PC-9 (cell line): Measurements from ENCODE around the gene STC2. TPM values are rescaled to one million over a fixed set of nuclear protein-coding genes. Genes with fewer than 3 reads are reported as not detected.

ENCODE experiments used
- BruUV-seq: library from RNA; stranded (reverse); fragments of 400-500 nt; replicated peaks from 2 replicates; lab custom pipeline; 2021; lab: Mats Ljungman, UMichigan
- CTCF ChIA-PET: fragments of 300-600 bp; sonication (Branson Sonifier 250); formaldehyde crosslinking; loops from one replicate; lab custom pipeline; 2022; ENCODE audit warnings: antibody characterized with exemption; lab: Charles Lee
- POLR2A ChIA-PET: fragments of 300-600 bp; sonication (Branson Sonifier 250); formaldehyde crosslinking; loops from one replicate; lab custom pipeline; 2022; ENCODE audit warnings: antibody characterized with exemption; ENCODE audit not compliant: unreplicated experiment; lab: Charles Lee
- DNase-seq, 2 experiments: peaks; one replicate each; pipeline versions ENCODE4 v3.0.0 to v3.0.0-alpha.2; 2015 to 2022; ENCODE audit warnings: mixed read lengths in 1 of 2
- H2AFZ ChIP-seq: fragments of 200-600 bp; sonication (generic); 2 replicates; pipeline ENCODE4 v1.8.1; 2017; ENCODE audit warnings: antibody characterized with exemption
- H3F3A ChIP-seq: fragments of 200-600 bp; sonication (generic); 2 replicates; pipeline ENCODE4 v1.8.1; 2017; ENCODE audit warnings: antibody characterized with exemption, mild to moderate bottlenecking, low read depth; ENCODE audit not compliant: insufficient read depth
- H3K27ac ChIP-seq: fragments of 200-600 bp; sonication (generic); 2 replicates; pipeline ENCODE4 v1.6.1; 2016; ENCODE audit warnings: mixed run types
- H3K27me3 ChIP-seq: fragments of 200-600 bp; sonication (generic); 2 replicates; pipeline ENCODE4 v1.6.1; 2016; ENCODE audit warnings: low read depth, mixed run types; ENCODE audit not compliant: insufficient read depth
- H3K36me3 ChIP-seq: fragments of 200-600 bp; sonication (generic); 2 replicates; pipeline ENCODE4 v1.6.1; 2016; ENCODE audit warnings: low read depth, mixed run types
- H3K4me1 ChIP-seq: fragments of 200-600 bp; sonication (generic); replicated peaks from 2 replicates; pipeline ENCODE4 v1.6.1; 2016; ENCODE audit warnings: mixed run types; ENCODE audit not compliant: insufficient read depth
- H3K4me2 ChIP-seq: fragments of 200-600 bp; sonication (generic); 2 replicates; pipeline ENCODE4 v1.6.1; 2017; ENCODE audit warnings: mixed run types
- H3K4me3 ChIP-seq: fragments of 200-600 bp; sonication (generic); 2 replicates; pipeline ENCODE4 v1.6.1; 2016; ENCODE audit warnings: mixed run types
- H3K79me2 ChIP-seq: fragments of 200-600 bp; sonication (generic); 2 replicates; pipeline ENCODE4 v1.6.1; 2017; ENCODE audit warnings: low read depth, mixed run types
- H3K9me2 ChIP-seq: fragments of 200-600 bp; sonication (generic); 2 replicates; pipeline ENCODE4 v1.8.1; 2017; ENCODE audit warnings: mild to moderate bottlenecking; ENCODE audit not compliant: insufficient read depth
- H3K9me3 ChIP-seq: fragments of 200-600 bp; sonication (generic); 2 replicates; pipeline ENCODE4 v1.8.1; 2016; ENCODE audit warnings: low read depth; ENCODE audit not compliant: insufficient read depth
- H4K20me1 ChIP-seq: fragments of 200-600 bp; sonication (generic); 2 replicates; pipeline ENCODE4 v1.8.1; 2017; ENCODE audit not compliant: insufficient read depth
- EZH2 ChIP-seq: fragments of 200-600 bp; sonication (generic); IDR thresholded peaks from 2 replicates; pipeline ENCODE4 v1.8.0; 2017; ENCODE audit warnings: antibody characterized with exemption, low read depth
- intact Hi-C: fragments of 100-400 bp; cut with micrococcal nuclease; formaldehyde crosslinking; loops from one replicate; pipeline ENCODE4 v1.10.0; 2022; ENCODE audit not compliant: unreplicated experiment
- total RNA-seq: library from RNA; stranded (reverse); gene quantifications from 2 replicates; pipeline ENCODE4 v1.2.3, GENCODE V29; 2021
- TF ChIP-seq, protein P1 (sequence below): fragments of 200-600 bp; sonication (generic); conservative IDR thresholded peaks from 2 replicates; pipeline ENCODE4 v1.6.1; 2017; ENCODE audit warnings: mixed run types, antibody characterized with exemption, mild to moderate bottlenecking, moderate library complexity

The STC2 gene
- total RNA-seq, 1 experiment from 2014 or later: 63.5 TPM

DNA sequence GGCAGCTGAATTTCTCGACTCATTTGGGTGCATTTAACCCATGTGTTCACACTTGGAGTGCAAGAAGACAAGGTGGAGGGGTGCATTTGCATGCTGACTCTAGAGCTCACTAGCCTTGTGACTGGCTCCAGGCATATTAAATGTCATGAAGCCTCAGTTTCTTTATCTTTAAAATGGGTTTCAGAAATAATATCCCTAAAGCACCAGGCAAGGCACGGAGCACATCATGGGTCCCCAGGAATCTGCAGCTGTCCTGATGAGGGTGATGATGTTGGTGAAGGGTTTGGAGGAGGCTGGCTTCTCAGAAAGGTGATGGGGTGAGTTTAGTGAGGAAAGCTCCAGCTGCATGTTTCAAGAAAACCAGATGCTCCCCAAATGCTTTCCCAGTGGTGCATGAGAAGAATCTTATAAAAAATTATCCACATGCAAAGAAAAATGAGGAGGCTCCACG, 14.8 kb downstream of the STC2 start:
- no peaks in the 10 kb centered on the region for H3K9me2 ChIP-seq
- H3K79me2 ChIP-seq: no peaks in the 10 kb centered on the region
- H3K27me3 ChIP-seq: no peaks in the 10 kb centered on the region
- DNase-seq: peak in 1 of 2 experiments; percentile 31
- no peak overlapping the region for H2AFZ ChIP-seq
- no TSS peak for BruUV-seq
- no peak overlapping the region for H3K4me2 ChIP-seq
- POLR2A ChIA-PET: no interaction called here
- intact Hi-C loops: no loop called here
- no peaks in the 10 kb centered on the region for H3K9me3 ChIP-seq
- peaks cover 19% of the 10 kb centered on the region for H3K36me3 ChIP-seq
- no peak overlapping the region for H3K4me3 ChIP-seq
- no peak overlapping the region for H3K27ac ChIP-seq
- H3F3A ChIP-seq: peaks cover 59% of the 10 kb centered on the region
- CTCF ChIA-PET: interaction anchor here (0.6 kb wide), 1 partner anchor 94 kb away, joined by 3 read pairs; no protein-coding TSS in a partner anchor
- peaks cover 12% of the 10 kb centered on the region for H4K20me1 ChIP-seq
- TF ChIP-seq, protein P1, sequence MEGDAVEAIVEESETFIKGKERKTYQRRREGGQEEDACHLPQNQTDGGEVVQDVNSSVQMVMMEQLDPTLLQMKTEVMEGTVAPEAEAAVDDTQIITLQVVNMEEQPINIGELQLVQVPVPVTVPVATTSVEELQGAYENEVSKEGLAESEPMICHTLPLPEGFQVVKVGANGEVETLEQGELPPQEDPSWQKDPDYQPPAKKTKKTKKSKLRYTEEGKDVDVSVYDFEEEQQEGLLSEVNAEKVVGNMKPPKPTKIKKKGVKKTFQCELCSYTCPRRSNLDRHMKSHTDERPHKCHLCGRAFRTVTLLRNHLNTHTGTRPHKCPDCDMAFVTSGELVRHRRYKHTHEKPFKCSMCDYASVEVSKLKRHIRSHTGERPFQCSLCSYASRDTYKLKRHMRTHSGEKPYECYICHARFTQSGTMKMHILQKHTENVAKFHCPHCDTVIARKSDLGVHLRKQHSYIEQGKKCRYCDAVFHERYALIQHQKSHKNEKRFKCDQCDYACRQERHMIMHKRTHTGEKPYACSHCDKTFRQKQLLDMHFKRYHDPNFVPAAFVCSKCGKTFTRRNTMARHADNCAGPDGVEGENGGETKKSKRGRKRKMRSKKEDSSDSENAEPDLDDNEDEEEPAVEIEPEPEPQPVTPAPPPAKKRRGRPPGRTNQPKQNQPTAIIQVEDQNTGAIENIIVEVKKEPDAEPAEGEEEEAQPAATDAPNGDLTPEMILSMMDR: no peak
- TF ChIP-seq EZH2: no peak
- H3K4me1 ChIP-seq: peaks cover 17% of the 10 kb centered on the region; the same call in 1 of the 2 replicates

DNA sequence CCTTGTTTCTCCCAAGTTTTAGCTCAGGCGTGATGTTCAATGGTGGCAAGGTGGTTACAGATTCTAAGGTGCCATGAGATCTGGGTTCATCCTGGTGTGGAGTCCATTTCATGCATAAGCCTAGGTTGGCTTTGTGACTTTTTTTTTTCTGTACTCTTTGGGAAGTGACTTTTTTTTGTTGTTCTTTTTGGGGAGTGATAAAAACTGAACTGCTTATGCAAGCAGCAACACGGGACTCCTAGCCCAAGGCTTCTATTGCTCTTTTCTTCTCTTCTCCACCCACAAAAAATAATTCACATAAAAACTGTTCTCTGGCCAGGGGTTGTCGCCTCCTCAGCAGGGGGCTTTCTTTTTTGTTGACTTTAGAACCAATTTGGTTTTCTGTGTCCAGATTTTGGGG, 15.4 kb downstream of the STC2 start:
- POLR2A ChIA-PET: no interaction called here
- intact Hi-C loops: no loop called here
- no peak overlapping the region for H3K27ac ChIP-seq

DNA sequence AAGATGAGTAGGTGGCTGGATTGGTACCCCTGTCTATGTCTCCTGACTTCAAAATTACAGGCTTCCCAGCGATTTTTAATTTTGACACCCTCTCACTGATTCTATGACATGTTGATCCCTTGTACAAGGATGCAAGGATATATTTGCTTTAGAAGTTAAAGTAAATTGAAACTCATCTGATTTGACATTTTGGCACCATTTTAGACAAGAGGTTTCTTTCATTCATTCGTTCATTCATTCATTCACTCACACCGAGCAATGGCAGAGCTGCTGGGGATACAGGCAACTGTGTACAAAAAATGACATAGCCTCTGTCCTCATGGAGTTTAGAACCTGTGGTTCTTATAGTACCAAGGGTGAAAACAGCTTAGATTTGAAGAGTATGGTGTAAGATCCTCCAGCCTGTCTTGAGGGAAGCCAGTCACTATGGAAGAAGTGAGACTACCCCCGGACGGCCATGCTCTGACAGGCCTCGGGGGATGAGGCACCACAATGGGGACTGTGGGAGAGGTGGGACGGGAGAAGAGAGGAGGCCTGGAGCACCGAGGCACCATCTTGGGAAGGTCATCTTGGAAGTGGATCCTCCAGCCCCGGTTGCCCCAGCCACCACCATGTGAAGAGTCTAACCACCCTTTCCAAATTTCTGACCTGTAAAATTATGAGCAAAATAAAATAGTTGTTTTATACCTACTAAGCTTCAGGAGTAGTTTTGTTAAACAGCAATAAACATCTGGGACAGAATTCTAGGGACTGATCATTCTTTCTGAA, 16.2 kb downstream of the STC2 start:
- H3F3A ChIP-seq: peaks cover 46% of the 10 kb centered on the region
- H3K79me2 ChIP-seq: no peaks in the 10 kb centered on the region
- H2AFZ ChIP-seq: no peak overlapping the region
- POLR2A ChIA-PET: no interaction called here
- peaks cover 17% of the 10 kb centered on the region; the same call in 1 of the 2 replicates for H3K4me1 ChIP-seq
- H3K27ac ChIP-seq: no peak overlapping the region
- CTCF ChIA-PET: interaction anchor here (0.6 kb wide), 2 partner anchors 156 to 615 kb away, joined by 3 to 7 read pairs; no protein-coding TSS in a partner anchor
- no peaks in the 10 kb centered on the region; the same call in 1 of the 2 replicates for H4K20me1 ChIP-seq
- H3K9me2 ChIP-seq: no peaks in the 10 kb centered on the region
- 0 out of 2 replicates have a peak, but pooled peaks cover 6% of the 10 kb centered on the region for H3K36me3 ChIP-seq
- intact Hi-C loops: no loop called here
- DNase-seq: peak in 1 of 2 experiments; percentile 13
- H3K27me3 ChIP-seq: no peaks in the 10 kb centered on the region
- BruUV-seq: no TSS peak
- TF ChIP-seq, protein P1: no peak
- TF ChIP-seq EZH2: no peak
- H3K4me3 ChIP-seq: no peak overlapping the region
- H3K9me3 ChIP-seq: peaks cover 7% of the 10 kb centered on the region; the same call in 1 of the 2 replicates
- no peak overlapping the region for H3K4me2 ChIP-seq

More for the DNA sequence above, 15.4 kb downstream of the STC2 start:
- Histone ChIP-seq H3K9me2 (no peaks in the 10 kb centered on the region), H3K27me3 (no peaks in the 10 kb centered on the region), H3K4me2 (no peak overlapping the region), H3K4me1 (peaks cover 17% of the 10 kb centered on the region; the same call in 1 of the 2 replicates), H3K4me3 (no peak overlapping the region), H3K36me3 (peaks cover 15% of the 10 kb centered on the region), H4K20me1 (peaks cover 7% of the 10 kb centered on the region), H3F3A (peaks cover 54% of the 10 kb centered on the region), H3K9me3 (peaks cover 5% of the 10 kb centered on the region; the same call in 1 of the 2 replicates), H2AFZ (no peak overlapping the region), H3K79me2 (no peaks in the 10 kb centered on the region)
- no TSS peak for BruUV-seq
- TF ChIP-seq EZH2: no peak
- TF ChIP-seq, protein P1: no peak
- CTCF ChIA-PET: interaction anchor here (0.6 kb wide), 2 partner anchors 93 to 157 kb away, joined by 3 to 7 read pairs; no protein-coding TSS in a partner anchor
- peak in 1 of 2 experiments; percentile 32 for DNase-seq
